ENCODE data around the gene NOX3.

DNA sequence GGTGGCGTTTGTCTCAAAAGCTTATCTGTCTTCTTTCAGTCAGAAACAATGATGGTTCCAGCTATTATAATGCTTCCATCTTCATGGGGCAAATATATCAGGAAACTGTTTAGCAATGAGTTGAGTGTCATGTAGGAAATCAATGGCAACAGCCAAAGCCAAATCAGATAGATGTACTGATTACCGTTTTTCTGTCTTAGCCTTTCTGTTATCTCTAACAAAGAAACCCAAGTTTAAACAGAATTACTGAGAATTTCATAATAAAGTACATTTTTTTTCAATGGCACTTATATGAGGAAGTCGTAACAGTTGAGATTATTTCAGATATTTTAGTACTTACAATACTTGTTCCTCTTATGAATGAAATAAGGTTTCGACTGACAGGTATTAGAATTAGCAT lies 1.2 kb downstream of the NOX3 start:
- TF ChIP-seq, protein P1, sequence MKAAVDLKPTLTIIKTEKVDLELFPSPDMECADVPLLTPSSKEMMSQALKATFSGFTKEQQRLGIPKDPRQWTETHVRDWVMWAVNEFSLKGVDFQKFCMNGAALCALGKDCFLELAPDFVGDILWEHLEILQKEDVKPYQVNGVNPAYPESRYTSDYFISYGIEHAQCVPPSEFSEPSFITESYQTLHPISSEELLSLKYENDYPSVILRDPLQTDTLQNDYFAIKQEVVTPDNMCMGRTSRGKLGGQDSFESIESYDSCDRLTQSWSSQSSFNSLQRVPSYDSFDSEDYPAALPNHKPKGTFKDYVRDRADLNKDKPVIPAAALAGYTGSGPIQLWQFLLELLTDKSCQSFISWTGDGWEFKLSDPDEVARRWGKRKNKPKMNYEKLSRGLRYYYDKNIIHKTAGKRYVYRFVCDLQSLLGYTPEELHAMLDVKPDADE (IDR thresholded peaks at IDR 0.05), result no peak
- TF ChIP-seq, protein P2, sequence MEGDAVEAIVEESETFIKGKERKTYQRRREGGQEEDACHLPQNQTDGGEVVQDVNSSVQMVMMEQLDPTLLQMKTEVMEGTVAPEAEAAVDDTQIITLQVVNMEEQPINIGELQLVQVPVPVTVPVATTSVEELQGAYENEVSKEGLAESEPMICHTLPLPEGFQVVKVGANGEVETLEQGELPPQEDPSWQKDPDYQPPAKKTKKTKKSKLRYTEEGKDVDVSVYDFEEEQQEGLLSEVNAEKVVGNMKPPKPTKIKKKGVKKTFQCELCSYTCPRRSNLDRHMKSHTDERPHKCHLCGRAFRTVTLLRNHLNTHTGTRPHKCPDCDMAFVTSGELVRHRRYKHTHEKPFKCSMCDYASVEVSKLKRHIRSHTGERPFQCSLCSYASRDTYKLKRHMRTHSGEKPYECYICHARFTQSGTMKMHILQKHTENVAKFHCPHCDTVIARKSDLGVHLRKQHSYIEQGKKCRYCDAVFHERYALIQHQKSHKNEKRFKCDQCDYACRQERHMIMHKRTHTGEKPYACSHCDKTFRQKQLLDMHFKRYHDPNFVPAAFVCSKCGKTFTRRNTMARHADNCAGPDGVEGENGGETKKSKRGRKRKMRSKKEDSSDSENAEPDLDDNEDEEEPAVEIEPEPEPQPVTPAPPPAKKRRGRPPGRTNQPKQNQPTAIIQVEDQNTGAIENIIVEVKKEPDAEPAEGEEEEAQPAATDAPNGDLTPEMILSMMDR (conservative IDR thresholded peaks at IDR 0.05; ENCODE audit: low read depth in 2 of 2), result no peak
- TF ChIP-seq POLR2AphosphoS5 (IDR thresholded peaks at IDR 0.05; ENCODE audit: low read depth), result no peak
- TF ChIP-seq ZNF331 (CRISPR knock-in tag; IDR thresholded peaks at IDR 0.05; ENCODE audit: low read depth), result no peak
- TF ChIP-seq JUNB (IDR thresholded peaks at IDR 0.05; ENCODE audit: unreplicated experiment), result no peak
- TF ChIP-seq, protein P3, sequence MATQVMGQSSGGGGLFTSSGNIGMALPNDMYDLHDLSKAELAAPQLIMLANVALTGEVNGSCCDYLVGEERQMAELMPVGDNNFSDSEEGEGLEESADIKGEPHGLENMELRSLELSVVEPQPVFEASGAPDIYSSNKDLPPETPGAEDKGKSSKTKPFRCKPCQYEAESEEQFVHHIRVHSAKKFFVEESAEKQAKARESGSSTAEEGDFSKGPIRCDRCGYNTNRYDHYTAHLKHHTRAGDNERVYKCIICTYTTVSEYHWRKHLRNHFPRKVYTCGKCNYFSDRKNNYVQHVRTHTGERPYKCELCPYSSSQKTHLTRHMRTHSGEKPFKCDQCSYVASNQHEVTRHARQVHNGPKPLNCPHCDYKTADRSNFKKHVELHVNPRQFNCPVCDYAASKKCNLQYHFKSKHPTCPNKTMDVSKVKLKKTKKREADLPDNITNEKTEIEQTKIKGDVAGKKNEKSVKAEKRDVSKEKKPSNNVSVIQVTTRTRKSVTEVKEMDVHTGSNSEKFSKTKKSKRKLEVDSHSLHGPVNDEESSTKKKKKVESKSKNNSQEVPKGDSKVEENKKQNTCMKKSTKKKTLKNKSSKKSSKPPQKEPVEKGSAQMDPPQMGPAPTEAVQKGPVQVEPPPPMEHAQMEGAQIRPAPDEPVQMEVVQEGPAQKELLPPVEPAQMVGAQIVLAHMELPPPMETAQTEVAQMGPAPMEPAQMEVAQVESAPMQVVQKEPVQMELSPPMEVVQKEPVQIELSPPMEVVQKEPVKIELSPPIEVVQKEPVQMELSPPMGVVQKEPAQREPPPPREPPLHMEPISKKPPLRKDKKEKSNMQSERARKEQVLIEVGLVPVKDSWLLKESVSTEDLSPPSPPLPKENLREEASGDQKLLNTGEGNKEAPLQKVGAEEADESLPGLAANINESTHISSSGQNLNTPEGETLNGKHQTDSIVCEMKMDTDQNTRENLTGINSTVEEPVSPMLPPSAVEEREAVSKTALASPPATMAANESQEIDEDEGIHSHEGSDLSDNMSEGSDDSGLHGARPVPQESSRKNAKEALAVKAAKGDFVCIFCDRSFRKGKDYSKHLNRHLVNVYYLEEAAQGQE (IDR thresholded peaks at IDR 0.05; ENCODE audit: unreplicated experiment), result no peak
- no peak for TF ChIP-seq CREB1 (CRISPR knock-in tag; IDR thresholded peaks at IDR 0.05; ENCODE audit: low read depth)
